ENCODE measurements around the gene SPTBN5.

Gene SPTBN5

DNA sequence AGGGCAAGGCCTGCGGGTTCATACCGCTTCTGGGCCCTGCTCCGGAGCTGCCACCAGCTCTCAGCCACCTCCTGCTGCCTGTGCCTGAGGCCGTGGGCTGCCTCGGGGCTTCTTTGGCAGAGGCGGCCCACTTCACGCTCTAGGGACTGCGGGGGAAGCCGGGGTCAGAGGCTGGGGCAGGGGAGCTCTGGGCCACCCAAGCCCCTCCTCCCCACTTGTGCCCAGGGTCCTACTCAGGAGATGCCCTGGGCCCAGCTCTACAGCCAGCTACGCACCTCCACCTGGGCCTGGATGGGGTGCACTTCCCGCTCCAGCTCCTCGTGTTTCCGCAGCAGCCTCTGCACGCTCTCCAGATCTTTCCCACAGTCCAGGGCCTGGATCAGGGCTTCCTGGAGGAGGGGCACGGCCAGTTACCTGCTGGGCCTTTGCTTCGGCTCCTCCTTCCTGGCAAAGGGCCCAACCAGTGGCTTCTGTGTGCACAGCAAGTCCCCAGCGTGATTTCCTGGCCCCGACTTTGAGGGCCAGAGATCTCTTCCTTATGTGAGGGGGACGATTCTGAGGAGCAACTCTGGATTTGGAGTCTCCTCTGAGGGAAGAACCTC lies 31.2 kb downstream of the SPTBN5 start:
- DNase-seq, result no peak

DNA sequence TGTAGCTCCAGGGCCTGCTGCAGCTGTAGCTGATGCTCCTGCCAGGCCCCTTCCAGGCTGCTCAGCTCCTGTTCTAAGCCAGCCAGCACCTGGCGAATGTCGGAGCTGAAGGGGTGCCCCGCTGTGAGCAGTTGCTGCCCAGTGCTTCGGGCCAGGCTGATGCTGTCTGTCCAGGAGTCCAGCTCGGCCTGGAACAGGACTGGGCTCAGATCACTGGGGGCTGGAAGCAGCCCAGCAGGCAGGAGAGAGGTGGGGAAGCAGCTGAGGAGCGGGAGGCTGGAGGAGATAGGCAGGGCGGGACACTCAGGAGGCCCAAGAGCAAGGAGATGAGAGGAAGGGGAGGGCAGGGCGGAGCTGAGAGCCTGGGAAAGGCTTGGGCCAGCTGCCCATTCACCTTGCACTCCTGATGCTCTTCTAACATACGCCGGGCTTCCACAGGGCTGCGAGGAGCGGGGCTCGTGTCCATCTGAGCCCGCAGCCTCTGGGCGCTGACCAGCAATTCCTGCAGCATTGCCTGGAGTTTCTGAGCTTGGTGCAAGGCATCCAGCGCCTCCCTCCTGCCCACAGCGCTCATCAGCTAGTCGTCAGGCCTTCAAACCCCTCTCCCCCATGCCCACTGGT lies 32.0 kb downstream of the SPTBN5 start:
- no peak for DNase-seq

DNA sequence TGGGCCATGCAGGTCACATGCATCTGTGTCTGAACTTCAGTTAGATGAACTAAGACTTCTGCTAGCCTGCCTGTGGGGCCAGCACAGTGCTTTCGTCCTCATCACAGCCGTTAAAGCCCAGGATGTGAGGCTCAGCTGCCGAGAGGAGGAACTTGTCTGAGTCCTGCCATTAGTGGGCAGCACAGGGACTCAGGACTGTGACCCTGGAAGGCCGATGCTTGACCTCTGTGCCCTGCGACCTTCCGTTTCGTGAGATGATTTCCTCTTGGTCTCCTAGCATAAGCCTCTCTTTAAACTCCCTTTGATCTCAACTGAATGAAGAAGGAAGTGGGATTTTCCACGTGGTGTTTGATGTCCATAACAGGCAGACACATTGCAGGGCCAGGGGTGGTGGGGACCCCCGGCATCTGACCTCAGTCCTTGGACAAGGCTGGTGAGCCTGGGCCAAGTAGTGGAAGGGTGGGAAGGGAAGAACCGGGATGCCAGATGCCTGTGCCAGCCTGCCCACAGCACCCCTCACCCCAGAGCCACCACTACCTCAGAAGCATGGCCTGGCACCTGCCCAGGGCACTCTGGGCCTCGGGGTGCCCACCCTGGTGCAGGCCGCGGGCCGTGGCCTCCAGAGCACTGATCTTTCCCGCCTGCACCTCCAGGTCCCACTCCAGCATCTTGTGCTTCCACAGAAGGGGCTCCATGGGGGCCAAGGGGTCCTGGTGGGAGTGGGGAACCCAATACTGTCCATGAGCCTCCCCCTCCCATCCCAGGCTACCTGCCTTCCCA lies 33.6 kb downstream of the SPTBN5 start:
- no peak for DNase-seq

DNA sequence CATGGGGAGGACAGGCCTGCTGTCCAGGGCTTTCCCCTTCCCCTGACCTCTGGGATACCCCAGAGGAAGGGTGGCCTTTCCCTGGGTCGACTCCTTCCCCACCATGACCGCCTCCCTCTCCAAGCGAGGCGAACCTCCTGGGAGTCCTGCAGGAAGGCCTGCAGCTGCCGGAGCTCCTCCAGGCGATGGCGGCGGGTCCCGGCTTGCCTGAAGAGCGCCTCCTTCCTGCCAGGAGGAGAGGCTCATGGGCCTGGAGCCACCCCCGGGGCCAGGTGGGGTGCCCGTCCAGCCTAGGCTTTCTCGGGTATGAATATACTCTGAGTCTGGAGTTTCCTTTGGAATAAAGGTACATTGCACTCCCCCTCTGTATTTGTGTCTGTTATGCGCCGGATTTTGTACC lies 35.1 kb downstream of the SPTBN5 start:
- DNase-seq, result no peak

DNA sequence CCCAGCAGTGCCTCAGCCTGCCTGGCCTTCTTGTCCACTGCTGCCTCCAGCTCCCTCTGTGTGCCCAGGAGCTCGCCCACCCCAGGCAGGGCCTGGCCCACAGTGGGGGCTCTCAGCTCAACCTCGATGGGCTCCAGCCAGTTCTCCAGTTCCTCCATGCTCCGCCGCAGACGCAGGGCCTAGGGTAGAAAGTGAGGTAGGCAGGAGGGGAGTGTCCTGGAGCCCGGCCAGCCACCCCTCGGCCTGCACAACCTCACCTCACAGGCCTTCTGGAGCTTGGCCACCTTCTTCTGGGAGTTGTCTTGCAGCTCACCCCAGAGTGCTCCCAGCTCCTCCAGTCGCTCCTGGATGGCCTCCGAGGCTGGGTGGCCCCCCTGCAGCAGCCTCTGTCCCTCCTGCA lies 36.5 kb downstream of the SPTBN5 start:
- DNase-seq, result no peak

DNA sequence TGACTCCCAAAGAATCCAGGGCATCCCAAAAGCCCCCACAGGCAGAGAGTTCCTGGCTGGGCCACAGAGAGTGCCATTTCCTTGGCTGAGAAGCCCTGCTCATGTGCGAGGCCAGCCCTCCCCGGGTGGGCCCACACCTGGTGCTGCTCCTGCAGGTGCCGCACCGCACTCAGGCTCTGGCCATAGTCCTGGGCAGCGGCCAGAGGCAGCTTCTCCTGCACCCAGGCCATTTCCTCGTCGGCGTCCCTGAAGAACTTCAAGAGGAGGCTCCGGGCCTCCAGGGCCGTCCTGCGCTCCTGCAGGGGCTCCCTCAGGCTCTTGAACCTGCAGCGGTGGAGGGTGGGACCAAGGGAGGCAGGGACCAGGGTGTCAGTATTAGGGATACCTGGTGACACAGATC lies 37.1 kb downstream of the SPTBN5 start:
- no peak for DNase-seq

DNA sequence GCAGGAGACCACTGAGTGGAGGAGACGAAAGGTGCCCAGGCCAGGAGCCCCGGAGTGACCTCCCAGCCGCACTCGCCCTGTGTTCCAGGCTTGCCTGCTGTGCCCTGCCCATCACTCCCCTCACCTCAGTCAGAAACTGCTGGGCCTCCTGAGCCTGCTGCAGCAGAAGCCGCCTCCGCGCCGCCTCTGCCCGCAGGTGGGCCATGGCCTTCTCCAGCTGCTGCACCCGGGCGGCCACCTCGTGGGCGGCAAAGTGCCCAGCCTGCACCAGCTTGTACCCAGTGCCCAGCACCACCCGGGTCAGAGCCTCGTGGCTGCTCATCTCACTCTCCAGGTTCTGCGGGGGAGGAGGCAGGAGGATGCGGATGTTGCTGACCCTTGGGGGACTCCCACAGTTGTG lies 37.6 kb downstream of the SPTBN5 start:
- DNase-seq, result no peak

DNA sequence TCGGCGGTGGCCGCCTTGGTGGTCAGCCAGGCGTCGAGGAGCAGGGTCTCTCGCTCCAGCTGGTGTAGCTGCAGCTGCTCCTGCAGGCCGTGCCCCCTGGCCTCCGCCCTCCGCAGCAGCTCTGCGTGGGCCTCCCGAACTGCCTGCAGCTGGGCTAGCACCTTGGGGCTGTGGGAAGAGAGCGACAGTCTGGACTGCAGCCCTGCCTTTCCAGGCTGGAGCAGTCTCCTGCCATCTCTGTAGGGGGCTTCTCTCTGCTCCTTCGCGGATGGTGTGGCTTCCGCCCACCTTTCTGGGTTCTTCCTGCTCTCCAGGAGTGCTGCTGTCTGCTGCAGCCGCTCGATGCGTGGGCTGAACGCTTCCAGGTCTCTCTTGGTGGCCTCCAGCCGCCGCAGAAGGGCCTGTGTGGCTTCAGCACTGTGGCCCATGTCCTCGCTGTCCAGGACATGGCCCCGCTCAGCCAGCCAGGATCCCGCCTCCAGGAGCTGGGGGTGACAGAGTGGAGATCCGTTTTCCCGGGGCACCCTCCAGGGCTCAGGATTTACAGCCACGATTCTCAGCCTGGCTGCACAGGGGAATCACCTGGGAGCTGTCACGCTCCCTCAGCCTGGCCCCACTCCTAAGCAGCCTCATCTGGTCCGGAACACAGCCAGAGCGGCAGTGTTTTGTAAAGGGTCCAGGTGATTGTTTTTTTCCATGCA lies 38.4 kb downstream of the SPTBN5 start:
- no peak for DNase-seq

DNA sequence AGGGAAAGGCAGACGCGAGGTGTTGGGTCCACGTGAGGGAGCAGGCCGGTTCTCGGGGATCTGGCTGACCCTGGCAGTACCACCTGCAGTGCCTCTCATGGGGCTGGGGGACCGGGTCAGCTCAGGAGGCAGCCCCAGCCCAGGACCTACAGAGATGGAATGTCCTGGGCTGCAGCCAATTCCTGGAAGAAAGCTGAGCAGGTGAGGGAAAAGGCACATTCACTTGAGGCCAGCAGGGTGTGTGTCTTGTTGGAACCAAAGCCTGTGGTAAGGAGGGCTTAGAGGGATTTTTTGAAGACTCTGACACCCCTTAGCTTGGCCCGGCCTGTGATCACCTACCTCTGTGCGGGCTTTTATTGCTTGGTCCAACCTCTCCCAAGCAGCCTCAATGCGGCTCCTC lies 39.4 kb downstream of the SPTBN5 start:
- no peak for DNase-seq

DNA sequence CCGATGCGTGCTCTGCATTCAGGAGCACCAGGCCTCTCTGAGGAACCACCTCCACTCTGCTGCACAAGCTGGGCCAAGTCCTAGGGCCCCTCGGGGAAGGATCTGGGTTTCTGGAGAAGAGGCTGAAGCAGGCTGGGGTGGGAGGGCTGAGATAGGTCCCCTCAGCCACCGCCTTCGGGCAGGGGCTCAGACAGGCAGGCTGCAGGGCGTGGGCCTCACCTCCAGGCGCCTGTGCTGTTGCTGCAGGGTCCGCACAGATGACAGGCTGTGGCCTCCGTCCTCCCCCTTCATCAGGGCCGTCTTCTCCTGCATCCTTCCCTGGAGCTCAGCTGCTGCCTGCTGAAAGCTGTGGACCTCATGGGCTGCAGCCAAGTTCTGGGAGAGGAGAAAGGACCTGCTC lies 40.0 kb downstream of the SPTBN5 start:
- no peak for DNase-seq

DNA sequence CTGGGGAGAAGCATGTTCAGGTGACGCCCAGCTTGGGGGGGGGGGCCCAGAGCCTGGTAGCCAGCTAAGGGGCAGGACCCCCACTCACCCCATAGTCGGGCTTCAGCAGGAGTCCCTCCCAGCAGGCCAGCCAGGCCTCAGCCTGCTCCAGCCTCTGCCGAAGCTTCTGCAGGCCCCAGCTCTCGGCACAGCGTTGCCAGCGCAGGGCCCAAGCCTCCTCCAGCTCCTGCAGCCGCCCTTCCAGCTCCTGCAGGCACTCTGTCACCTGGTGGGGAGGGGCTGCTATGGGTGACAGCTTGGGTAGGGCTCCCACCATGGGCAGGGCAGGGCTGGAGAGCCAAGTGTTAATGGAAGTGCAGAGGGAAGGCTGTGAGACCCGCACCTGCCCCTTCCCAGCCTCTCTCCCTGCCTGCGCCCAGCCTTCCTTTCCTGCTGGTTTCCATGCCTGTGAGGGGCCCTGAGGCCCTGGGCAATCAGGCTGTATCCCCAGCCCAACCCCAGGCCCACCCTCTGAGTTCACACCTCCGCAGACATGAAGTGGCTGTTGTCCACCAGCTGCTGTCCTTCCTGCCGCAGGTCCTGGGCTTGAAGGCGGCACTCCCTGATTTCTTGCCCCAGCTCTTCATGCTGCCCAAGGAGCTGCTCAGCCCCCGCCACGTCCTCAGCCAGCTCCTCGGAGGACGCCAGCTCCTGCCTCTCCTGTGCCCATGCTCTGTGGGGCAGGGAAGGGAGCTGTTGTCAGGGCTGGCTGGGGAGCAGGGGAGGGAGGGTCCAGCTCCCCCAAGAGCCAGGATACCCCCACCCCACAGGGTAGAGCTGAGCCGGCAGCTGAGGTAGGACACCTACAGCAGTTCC lies 40.9 kb downstream of the SPTBN5 start:
- DNase-seq, result no peak

DNA sequence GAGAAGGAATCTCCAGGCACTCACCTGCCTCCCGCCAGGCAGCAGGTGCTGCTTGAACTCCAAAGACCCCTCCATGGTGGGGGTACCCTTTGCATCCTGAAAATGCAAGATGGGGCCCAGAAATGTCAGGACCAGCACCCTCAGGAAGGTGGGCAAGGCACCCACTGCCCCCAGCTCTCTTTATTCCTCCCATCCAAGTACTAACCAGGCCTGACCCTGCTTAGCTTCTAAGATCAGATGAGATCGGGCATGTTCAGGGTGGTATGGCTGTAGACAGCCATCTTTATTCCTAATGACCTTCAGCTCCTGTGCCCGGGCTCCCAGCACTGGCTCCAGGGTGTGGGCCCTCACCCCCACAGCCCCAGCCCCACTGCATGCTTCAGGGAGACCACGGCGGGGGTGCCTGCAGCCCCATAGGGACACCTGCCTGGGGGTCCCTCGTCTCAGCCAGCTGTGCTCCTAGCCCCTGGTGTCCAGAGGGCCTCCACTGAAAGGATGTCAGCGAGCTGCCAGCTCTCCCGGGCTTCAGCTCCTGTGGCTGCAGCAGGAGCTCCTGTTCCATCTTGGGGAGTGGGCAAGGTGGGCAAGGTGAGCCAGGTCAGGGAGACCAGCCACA lies 42.0 kb downstream of the SPTBN5 start:
- DNase-seq, result no peak

DNA sequence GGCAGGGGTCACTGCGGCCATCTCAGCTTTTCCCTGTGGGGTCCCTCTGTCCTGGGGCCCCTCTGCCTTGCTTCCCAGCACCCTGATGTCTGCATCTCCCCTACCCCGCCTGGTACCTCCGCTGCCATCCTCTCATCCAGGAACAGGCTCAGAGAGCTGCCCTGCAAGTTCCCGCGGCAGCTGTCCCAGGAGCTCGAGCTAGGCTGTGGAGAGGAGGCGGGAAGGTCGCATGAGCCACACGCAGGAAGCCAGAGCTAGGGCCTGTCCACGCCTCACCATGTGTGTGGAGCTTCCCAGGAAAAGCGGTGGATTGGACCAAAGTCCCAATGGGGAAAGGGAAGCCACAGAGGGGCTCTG lies 42.7 kb downstream of the SPTBN5 start:
- no peak for DNase-seq

DNA sequence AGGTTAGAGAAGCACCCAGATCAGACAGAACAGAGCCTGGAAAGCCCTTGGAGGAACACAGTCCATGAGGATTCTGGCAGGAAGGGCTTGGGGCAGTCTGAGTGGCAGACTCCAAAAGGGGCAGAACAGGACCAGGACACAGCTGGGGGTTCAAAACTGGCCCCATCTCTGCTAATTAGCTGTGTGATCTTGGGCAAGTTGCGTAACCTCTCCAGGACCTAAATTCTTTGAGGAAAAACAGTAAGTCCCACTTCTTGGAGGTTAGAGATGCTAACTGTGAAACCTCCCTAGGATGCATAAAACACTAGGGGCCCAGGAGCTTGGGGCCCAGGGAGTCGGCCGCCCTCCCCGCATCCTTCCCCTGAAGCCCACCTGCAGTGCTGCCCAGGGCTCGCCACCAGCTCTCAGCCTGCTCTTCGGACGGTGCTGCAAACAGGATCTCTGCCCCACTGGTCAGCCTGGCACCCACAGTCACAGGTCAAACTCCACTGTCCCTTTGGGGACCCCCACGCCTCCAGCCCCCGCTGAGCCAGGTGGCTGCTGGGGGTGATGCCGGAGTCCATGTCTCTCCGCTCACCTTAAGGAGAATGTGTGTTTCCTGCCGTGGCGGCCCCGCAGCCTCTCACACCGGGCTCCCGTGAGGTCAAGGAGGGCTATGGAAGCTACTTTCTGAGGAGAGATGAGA lies 43.2 kb downstream of the SPTBN5 start:
- DNase-seq, result no peak

DNA sequence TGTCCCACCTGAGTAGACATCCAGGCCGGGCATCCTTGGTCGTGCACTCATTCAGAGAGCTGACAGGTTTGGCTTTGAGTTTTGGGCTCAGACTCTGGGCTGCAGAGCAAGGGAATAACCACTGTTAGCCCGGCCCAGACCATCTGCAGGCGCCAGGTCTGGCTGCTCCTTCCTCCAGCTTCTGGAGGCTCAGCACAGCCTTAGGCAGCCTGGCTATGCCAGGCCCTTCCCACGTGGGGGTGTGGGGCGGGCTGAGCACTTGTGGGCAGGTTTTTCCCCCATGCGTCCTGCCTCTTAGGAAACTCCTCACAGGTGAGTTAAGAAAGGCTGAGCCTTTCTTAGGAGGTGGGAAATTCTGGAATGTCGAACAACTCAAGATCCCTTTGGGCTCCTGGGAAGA lies 44.0 kb downstream of the SPTBN5 start:
- no peak for DNase-seq

DNA sequence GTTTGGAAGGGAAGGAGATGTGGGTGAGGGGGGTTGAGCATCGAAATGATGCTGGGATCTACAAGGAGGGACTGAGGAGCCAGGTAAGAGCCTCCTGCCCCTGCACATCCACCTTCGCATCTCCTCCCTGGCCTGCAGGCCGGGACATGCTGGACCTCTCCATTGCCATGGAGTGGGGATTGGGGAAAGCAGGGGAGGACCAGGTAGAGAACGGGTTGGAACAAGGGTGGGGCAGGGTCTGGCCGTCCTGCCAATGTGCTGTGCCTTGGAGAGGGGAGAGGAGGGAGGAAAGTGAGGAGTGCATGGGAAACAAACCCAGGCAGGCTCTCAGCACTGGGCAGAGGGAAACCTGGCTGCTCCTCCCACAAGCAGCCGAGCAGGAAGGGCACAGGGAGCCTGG lies 44.6 kb downstream of the SPTBN5 start:
- no peak for DNase-seq

DNA sequence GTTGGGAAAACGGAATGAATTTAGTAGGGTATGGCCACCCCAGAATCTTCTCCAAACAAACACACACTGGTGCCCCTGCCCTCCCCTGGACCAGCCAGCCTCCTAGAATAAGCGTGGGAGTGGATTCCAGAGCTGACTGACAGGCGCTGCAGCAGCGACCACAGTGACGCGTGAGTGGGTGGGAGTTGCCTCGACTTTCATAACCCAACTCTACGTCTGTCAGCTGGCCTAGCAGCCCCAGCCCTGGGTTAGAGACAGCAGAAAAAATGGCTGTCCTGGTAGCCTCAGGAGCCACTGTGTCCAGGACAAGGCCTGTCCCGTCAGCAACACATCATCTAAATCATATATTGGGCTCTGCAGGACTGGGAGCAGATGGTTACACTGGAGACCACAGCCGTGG lies 45.2 kb downstream of the SPTBN5 start:
- DNase-seq, result no peak

DNA sequence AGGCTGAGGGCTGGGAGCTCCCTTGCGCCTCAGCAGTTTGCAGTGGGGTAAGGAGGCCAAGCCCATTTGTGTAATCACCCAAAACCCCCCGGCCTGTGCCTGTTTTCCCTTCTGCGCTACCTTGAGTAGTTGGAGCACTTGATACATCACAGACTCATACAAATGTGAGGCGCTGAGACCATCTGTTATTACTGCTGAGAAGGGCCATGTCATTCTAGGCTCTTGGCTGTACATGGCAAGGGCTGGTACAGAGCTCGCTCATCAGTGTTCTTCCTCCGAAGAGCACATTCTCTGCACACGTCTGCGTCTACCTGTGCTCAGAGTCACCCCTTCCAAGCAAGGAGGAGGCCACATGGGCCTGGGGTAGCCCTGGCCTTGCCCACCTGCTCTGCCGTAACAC lies 45.9 kb downstream of the SPTBN5 start:
- no peak for DNase-seq

DNA sequence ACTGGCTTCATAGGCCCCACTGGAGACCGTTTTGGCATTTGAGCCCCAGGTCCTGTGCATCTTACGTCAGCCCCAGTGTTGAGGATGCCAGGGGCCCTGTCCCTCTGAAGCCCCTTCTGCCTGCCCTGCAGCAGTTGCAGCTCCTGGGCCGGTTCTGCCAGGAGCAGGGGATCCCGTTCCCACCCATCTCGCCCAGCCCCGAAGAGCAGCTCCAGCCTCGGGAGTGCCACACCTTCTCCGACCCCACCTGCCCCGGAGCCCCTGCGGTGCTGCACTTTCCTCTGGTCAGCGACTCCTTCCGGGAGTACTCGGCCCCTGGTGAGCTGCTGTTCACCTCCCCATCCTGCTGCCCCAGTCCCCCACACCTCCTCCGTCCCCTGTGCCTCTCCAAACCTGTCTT lies 46.6 kb downstream of the SPTBN5 start:
- DNase-seq, result no peak

DNA sequence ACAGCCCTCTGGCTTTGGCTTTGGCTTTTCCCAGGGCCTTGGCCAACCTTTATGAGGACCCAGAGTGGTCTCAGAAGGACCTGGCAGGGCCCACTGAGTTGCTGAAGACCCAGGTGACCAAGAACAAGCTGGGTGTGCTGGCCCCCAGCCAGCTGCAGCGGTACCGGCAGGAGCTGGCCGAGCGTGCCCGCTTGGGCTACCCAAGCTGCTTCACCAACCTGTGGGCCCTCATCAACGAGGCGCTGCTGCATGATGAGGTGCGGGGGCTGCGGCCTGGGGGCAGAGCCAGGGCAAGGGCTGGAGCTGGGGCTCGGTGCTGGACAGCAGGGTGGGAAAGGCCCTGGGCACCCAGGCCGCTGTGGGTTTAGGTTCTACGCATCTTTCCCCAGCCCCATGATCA lies 49.0 kb downstream of the SPTBN5 start:
- no peak for DNase-seq

DNA sequence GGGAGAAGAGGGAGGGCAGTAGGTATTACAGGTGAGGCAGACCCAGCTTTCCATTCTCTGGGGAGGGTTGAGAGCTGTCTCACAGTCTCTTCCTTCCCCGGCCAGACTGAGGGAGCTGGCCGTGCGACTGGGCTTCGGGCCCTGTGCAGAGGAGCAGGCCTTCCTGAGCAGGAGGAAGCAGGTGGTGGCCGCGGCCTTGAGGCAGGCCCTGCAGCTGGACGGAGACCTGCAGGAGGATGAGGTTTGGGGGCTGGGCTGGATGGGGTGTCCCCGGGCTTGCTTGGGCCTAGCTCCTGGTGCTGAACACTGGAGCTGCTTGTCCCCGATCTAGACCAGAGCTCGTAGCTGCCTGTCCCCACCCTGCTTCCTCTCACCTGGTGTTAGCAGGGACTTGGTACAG lies 50.3 kb downstream of the SPTBN5 start:
- no peak for DNase-seq

DNA sequence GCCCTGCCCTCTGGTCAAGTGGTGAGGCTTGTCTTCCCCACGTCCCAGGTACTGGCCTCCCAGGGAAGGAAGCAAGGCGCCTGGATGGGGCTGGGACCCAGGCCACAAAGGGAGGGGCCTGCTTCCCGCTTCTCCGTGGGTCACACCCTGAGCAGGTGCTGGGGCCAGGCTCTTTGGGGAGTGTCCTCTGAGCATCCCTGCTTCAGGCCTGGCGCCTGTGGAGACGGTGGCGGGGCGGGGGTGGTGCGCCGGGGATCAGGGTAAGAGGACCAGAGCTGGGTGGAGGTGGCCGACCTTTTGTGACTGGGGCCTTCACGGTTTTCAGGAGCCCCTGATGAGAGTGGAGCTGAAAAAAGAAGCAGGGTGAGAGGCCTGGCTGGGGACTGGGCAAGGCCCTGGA lies 51.6 kb downstream of the SPTBN5 start:
- DNase-seq, result no peak

Measured in activated effector memory CD4-positive, alpha-beta T cell treated with Interleukin-2 at 50 U/mL for 16 hours (primary cell).